Measurements from ENCODE around the gene SELENOS.

The SELENOS gene

DNA sequence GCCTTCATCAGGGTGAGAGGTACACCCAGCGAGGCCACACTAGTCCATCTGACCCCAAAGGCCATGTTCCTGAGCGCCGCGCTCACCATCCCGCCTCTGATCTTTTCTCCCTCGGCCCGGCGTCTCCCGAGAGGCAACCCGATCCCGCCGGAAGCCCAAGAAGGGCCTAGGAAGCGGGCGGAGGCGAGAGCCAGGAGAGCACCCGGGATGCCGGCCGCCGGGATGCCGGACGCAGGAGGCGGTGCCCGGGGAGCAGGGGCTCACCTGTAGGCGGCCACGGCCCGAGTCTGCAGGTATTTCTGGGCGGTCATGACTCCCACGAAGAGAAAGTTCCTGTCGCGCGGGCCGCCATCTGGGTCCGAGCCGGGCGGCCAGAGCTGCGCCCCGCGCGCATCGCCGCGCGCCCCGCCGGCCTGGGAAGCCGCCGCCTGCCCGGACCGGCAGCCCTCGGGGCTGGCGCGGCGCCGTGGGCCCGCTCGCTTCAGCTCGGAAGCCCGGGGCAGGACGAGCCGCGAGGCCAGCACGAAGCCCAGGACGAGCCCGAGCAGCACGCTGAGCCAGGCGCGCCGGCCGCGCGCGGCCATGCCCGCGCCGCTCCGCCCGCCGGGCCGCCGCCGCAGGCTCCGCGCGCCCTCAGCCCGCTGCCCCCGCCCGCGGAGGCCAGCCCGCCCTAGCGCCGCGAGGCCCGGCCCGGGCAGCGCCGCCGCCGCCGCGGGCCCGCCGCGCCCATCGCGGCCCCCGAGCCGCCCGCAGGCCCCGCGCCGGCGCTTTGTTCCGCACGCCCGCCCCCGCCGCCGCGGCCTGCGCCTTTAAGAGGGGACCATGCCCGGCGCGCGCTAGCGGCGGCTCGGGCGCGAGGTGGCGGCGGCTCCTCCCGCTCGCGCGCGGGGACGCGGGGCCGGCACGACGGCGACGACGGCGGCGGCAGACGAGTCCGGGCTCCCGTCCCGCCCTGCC is 26.1 kb downstream of the SELENOS start:
- no peak for DNase-seq (ENCODE audit: low read depth)

- no peak for DNase-seq (ENCODE audit: low read depth)
These were observed 26.9 kb downstream of the SELENOS start for GRCh38 chr15:101250341-101250831.

DNA sequence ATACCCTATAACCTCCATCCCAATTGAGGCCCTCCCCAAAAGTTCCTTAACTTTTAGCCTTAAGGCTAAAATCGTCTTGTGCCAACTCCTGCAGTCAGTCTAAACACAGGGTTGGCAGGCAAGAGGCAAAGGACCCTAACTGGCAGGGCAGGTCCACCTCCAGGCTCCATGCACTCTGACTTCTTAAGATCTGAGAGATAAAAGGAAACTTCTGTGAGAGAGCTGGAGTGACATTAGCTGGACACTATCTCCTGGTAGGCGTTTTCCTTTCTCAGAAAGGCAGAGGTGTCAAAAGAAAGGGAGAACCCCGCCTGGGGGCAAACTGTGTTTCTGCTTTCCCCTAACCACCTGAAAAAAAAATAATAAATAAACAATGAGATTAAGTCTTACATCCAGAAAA is 29.0 kb downstream of the SELENOS start:
- DNase-seq (ENCODE audit: low read depth) = no peak

DNA sequence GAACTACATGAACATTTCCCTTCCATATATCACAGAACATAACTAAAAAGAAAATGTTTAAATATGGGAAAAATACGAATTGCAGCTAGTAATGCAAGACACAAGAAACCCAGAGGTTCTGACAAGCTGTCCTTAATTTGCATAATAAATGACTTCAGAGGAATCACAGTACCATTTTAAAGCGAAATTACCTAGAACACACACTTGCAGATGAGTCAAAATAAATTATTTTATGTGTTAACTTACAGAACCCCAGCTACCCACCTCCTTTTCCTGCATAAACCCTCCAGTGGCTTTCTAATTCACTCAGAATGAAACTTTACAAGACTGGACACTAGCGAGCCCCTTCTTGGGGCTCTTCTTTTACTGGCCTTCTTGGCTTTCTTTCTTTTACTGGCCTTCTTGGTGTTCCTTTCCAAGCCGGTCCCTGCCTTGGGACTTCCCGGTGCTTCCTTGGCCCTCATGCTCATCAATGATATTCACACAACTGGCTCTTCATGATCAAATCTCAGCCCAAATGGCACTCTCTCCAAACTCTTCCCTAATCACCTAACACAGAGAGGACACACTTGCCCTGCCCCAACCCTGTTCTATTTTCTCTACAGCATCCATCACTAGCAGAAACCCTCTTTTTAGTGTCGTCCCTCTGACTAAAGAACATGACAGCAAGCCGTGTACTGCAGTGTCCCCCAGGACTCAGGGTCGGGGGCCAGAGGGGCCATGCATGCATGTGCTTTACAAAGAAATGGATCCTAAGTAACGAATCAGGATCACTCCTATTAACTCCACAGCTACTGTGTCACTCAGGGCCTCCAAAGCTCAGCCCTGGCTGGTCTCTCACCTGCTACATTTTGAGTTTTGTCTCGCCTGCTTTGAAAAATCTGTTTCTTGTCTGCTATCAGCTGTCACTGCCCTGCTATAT is 30.2 kb downstream of the SELENOS start:
- no peak for DNase-seq (ENCODE audit: low read depth)

DNA sequence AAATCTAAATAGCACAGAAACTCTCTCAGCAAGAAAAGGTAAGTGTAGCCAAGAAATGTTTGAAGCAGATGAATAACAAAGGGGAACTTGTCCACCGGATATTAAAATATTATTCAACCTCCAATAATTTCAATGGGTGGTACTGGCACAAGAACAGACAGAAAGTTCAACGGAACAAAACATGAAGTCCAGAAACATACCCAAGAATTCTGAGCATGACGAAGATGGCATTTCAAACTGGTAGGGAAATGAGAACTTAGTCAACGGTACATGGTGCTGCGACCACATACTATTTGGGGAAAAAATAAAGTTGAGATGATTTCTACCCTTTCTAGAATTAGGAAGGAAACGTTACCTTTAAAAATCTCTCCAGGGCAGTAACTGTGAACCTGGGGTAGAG is 30.9 kb downstream of the SELENOS start:
- no peak for DNase-seq (ENCODE audit: low read depth)

DNA sequence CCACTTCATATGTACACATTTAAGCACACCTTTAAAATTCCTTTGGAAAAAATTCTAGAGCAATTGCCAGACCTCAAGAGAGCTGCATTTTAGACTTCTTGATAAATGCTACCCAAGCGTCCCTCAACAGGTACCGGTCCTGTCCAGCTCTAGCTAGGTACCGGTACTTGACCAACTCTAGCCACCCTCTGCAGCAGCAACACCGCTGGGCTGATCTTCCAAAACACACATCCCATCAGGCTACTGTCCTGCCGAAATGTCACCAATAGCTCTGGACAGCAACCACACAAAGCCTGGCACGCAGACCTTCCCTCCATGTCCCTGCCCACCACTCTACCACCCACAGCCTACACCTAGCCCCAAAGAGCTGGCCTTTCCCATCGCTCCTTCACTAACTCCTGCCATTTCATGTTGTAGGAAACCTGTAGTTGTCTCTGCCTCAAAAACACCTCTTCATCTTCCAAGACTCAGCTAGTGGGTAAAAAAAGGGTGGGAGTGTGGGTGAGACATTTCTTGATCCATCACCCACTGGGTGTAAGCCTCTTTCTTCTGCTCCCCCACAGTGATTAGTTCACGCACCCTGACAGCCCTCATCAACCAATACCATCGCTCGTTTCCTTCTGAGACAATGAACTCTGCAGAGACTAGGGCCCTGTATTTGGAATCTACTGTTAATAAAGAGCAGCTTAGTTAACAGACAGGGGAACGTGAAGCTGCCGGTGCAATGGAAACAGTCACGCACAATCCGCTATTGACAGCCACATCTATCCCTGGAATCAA is 32.2 kb downstream of the SELENOS start:
- DNase-seq (ENCODE audit: low read depth) = no peak

- no peak for DNase-seq (ENCODE audit: low read depth)
These were observed 33.1 kb downstream of the SELENOS start for GRCh38 chr15:101244036-101244781.

DNA sequence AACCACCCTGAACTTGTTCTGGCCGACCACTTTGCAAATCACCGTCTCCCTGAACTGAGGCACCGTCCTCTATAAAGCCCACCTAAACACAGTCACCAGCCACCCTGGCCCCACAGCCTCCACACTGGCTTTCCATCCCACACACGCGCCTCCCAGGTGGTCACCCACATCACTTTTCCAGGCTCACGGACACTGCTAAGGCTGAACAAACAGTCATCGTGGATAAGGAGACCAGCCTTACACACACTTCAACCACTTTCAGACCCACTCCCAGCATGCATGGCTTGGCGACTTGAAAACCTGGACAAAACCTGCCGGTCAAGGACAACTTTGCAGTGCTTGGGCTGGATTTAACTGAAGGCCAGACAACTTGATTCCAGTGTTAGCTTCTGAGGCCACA is 33.9 kb downstream of the SELENOS start:
- DNase-seq (ENCODE audit: low read depth) = no peak

GRCh38 chr15:101242999-101243336 is 34.3 kb downstream of the SELENOS start:
- no peak for DNase-seq (ENCODE audit: low read depth)

GRCh38 chr15:101242160-101242998 is 34.9 kb downstream of the SELENOS start:
- DNase-seq (ENCODE audit: low read depth) = peak; percentile 16

- no peak for DNase-seq (ENCODE audit: low read depth)
These were observed 36.9 kb downstream of the SELENOS start for GRCh38 chr15:101240358-101240757.

- DNase-seq (ENCODE audit: low read depth) = no peak
These were observed 37.6 kb downstream of the SELENOS start for GRCh38 chr15:101239724-101240136.

GRCh38 chr15:101237251-101237650 is 40.0 kb downstream of the SELENOS start:
- no peak for DNase-seq (ENCODE audit: low read depth)

- DNase-seq (ENCODE audit: low read depth) = no peak
These were observed 43.5 kb downstream of the SELENOS start for GRCh38 chr15:101233651-101234280.

DNA sequence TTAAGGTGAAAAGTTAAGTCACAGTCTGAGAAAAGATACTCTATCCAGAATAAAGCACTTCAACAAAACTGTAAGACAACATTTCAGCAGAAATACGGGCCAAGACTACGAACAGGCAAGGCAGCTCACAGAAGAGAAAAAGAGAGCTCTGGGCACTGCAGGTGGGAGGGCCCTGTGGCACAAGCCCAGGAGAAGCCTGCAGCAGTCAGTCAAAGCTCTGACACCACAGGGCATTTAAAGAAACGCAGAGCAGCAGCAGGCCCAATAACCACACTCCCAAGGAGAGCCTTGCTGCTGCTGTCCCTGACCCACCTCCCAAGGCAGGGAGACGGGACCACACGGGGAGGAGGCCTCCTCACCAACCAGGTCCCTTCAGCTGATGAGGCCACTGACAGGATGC is 44.6 kb downstream of the SELENOS start:
- DNase-seq (ENCODE audit: low read depth) = no peak

- no peak for DNase-seq (ENCODE audit: low read depth)
These were observed 49.0 kb downstream of the SELENOS start for GRCh38 chr15:101228313-101228712.

GRCh38 chr15:101225658-101226057 is 51.6 kb downstream of the SELENOS start:
- DNase-seq (ENCODE audit: low read depth) = no peak
